Peyer's patch (tissue), 4 donors: ENCODE measurements around the gene NCAPD3.

Experiments
- CTCF ChIP-seq, 6 experiments: fragments of 450-650 bp in 4 of 6; fragments of 200-600 bp in 2 of 6; sonication (generic) in 1 of 6; IDR thresholded peaks; one replicate each; pipeline ENCODE4 v1.5.1; 2017 to 2019; ENCODE audit warnings: antibody characterized with exemption in 6 of 6, mild to moderate bottlenecking in 3 of 6, moderate library complexity in 1 of 6
- POLR2A ChIP-seq, 2 donors: fragments of 450-650 bp; IDR thresholded peaks; one replicate each; pipeline ENCODE4 v1.5.1; 2017; ENCODE audit warnings: antibody characterized with exemption in 2 of 2, mild to moderate bottlenecking in 2 of 2, moderate library complexity in 2 of 2

GRCh38 chr11:134240592-134240991, 16.8 kb upstream of the NCAPD3 start:
- no peak for TF ChIP-seq CTCF (IDR thresholded peaks at IDR 0.05)
- TF ChIP-seq POLR2A (IDR thresholded peaks at IDR 0.05), result no peak
